Measurements from ENCODE around the gene MMRN1. TPM values are rescaled to one million over a fixed set of nuclear protein-coding genes. Genes with fewer than 3 reads are reported as not detected.

MMRN1 gene
- total and polyA plus RNA-seq, 2 experiments from 2014 or later: not detected

- Mint-ChIP-seq H3K27ac (no peak overlapping the region), H3K9me3 (no peaks in the 10 kb centered on the region), H3K27me3 (ENCODE audit: insufficient read depth, low read depth, poor library complexity) (no peaks in the 10 kb centered on the region), H3K36me3 (ENCODE audit: low read depth) (no peaks in the 10 kb centered on the region), H3K4me3 (no peak overlapping the region), H3K4me1 (peaks cover 3% of the 10 kb centered on the region; the same call in 2 of the 3 replicates)
- no peaks in the 10 kb centered on the region for H3K9me2 ChIP-seq (ENCODE audit: insufficient read depth)
- DNase-seq (ENCODE audit: low spot score): peak; percentile 8
- H3K27me3 ChIP-seq (ENCODE audit: insufficient read depth): no peaks in the 10 kb centered on the region
- peak; percentile 23; the same call in 2 of the 3 replicates for ATAC-seq
- H3F3A ChIP-seq (replicated peaks; ENCODE audit: low read depth): no peaks in the 10 kb centered on the region
- H4K20me1 ChIP-seq (replicated peaks; ENCODE audit: insufficient read depth): no peaks in the 10 kb centered on the region
- no peaks in the 10 kb centered on the region for H3K36me3 ChIP-seq (ENCODE audit: insufficient read depth)
- no peaks in the 10 kb centered on the region for H3K4me1 ChIP-seq (ENCODE audit: insufficient read depth)
- H3K4me3 ChIP-seq: no peak overlapping the region
- H2AFZ ChIP-seq: peak overlapping the region; percentile 57
- H3K79me2 ChIP-seq (replicated peaks; ENCODE audit: insufficient read depth): no peaks in the 10 kb centered on the region
- H3K27ac ChIP-seq (ENCODE audit: low read depth): no peak overlapping the region
- H3K4me2 ChIP-seq: no peak overlapping the region
- no peak for TF ChIP-seq CREB1 (CRISPR knock-in tag; IDR thresholded peaks at IDR 0.05; ENCODE audit: low read depth)
- TF ChIP-seq CTCF (conservative IDR thresholded peaks at IDR 0.05; ENCODE audit: low read depth in 2 of 2): no peak
- no peak for TF ChIP-seq ZNF331 (CRISPR knock-in tag; IDR thresholded peaks at IDR 0.05; ENCODE audit: low read depth)
- TF ChIP-seq ZNF462 (CRISPR knock-in tag; IDR thresholded peaks at IDR 0.05): no peak
- no peak for TF ChIP-seq REST (IDR thresholded peaks at IDR 0.05; ENCODE audit: unreplicated experiment)
- TF ChIP-seq ZNF114 (CRISPR knock-in tag; IDR thresholded peaks at IDR 0.05): no peak
- no peak for TF ChIP-seq STAT1 (IDR thresholded peaks at IDR 0.05; ENCODE audit: unreplicated experiment)
- TF ChIP-seq EZH2phosphoT487 (IDR thresholded peaks at IDR 0.05; ENCODE audit: unreplicated experiment): no peak
- no peak for TF ChIP-seq POLR2AphosphoS5 (IDR thresholded peaks at IDR 0.05; ENCODE audit: low read depth)
- no peak for TF ChIP-seq ETS1 (IDR thresholded peaks at IDR 0.05)
- no peak for TF ChIP-seq EZH2 (IDR thresholded peaks at IDR 0.05; ENCODE audit: low read depth, unreplicated experiment)
- no peak for TF ChIP-seq NANOG (IDR thresholded peaks at IDR 0.05; ENCODE audit: borderline replicate concordance)
- TF ChIP-seq JUNB (IDR thresholded peaks at IDR 0.05; ENCODE audit: unreplicated experiment): no peak
These were observed 3.7 kb downstream of the MMRN1 start for GRCh38 chr4:89898304-89898716.

Data from GM23338 (cell line).